ENCODE measurements around the gene TMEM150B.

DNA sequence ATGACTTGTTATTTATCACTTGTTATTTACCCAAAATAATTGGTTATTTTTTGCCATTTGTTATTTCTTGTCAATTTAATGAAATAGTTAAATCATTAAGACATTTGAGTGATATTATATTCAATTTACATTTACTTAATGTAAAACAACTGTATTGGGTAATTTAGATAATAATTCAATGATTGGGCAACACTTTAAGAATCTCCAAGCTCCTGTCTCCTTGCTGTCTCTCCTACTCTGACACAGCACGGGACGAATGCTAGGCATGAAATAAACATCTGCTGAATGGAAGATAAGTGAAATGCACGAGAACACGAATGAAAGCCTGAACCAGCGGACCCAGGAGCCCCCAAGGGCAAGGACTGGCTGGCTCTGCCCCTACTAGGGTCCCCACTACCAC is 60.6 kb downstream of the TMEM150B start:
- TF ChIP-seq, protein P1, sequence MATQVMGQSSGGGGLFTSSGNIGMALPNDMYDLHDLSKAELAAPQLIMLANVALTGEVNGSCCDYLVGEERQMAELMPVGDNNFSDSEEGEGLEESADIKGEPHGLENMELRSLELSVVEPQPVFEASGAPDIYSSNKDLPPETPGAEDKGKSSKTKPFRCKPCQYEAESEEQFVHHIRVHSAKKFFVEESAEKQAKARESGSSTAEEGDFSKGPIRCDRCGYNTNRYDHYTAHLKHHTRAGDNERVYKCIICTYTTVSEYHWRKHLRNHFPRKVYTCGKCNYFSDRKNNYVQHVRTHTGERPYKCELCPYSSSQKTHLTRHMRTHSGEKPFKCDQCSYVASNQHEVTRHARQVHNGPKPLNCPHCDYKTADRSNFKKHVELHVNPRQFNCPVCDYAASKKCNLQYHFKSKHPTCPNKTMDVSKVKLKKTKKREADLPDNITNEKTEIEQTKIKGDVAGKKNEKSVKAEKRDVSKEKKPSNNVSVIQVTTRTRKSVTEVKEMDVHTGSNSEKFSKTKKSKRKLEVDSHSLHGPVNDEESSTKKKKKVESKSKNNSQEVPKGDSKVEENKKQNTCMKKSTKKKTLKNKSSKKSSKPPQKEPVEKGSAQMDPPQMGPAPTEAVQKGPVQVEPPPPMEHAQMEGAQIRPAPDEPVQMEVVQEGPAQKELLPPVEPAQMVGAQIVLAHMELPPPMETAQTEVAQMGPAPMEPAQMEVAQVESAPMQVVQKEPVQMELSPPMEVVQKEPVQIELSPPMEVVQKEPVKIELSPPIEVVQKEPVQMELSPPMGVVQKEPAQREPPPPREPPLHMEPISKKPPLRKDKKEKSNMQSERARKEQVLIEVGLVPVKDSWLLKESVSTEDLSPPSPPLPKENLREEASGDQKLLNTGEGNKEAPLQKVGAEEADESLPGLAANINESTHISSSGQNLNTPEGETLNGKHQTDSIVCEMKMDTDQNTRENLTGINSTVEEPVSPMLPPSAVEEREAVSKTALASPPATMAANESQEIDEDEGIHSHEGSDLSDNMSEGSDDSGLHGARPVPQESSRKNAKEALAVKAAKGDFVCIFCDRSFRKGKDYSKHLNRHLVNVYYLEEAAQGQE (IDR thresholded peaks at IDR 0.05; ENCODE audit: borderline replicate concordance in 1 of 2, low read depth in 1 of 2, low read length in 2 of 2): no peak
- TF ChIP-seq CTCF (CRISPR knock-in tag; IDR thresholded peaks at IDR 0.05) (no peak), PRDM4 (CRISPR knock-in tag; IDR thresholded peaks at IDR 0.05; ENCODE audit: borderline replicate concordance) (no peak), RAD21 (CRISPR knock-in tag; IDR thresholded peaks at IDR 0.05) (no peak), PAX8 (CRISPR knock-in tag; IDR thresholded peaks at IDR 0.05; ENCODE audit: borderline replicate concordance) (no peak), GMEB1 (CRISPR knock-in tag; IDR thresholded peaks at IDR 0.05; ENCODE audit: borderline replicate concordance) (no peak)
- TF ChIP-seq, protein P2, sequence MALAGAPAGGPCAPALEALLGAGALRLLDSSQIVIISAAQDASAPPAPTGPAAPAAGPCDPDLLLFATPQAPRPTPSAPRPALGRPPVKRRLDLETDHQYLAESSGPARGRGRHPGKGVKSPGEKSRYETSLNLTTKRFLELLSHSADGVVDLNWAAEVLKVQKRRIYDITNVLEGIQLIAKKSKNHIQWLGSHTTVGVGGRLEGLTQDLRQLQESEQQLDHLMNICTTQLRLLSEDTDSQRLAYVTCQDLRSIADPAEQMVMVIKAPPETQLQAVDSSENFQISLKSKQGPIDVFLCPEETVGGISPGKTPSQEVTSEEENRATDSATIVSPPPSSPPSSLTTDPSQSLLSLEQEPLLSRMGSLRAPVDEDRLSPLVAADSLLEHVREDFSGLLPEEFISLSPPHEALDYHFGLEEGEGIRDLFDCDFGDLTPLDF (CRISPR knock-in tag; IDR thresholded peaks at IDR 0.05): no peak

All from HepG2 (cell line).